ENCODE measurements around the gene PDCD1.

DNA sequence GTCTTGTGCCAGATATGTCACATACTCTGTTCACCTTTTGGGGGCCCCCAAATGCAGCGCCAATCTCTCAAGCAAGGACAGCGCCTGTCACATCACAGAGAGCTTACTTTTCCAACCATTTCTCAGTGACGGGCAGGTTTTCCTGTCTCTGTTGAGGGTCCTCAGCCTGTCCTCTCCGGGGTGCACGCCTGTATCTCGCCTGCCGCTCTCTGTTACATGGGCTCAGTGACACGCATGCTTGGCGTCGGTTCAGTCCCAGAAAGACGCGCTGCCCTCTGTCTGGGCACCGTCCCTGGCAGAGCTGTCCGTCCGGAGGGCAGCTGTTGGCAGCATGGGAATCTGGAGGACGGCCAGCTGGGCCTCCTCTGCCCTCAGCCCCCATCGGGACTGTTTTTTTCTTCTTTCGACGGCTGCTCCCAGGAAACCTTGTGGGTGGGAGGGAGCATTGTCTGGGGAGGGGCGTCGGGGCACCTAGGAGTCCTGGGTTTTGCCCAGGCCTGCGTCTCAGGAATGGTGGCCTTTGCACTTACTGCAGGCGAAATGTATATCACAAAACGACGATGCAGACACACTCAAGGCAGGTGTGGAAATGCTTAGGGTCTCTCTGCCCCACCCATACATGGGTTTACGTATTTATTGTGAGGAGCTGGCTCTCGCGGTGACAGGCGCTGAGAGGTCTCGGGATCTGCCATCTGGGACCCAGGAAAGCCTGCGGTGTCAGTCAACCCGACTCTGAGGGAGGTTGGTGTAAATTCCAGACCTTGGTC, 41.7 kb upstream of the PDCD1 start:
- TF ChIP-seq, protein P1, sequence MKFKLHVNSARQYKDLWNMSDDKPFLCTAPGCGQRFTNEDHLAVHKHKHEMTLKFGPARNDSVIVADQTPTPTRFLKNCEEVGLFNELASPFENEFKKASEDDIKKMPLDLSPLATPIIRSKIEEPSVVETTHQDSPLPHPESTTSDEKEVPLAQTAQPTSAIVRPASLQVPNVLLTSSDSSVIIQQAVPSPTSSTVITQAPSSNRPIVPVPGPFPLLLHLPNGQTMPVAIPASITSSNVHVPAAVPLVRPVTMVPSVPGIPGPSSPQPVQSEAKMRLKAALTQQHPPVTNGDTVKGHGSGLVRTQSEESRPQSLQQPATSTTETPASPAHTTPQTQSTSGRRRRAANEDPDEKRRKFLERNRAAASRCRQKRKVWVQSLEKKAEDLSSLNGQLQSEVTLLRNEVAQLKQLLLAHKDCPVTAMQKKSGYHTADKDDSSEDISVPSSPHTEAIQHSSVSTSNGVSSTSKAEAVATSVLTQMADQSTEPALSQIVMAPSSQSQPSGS (IDR thresholded peaks at IDR 0.05; ENCODE audit: low read length) = no peak
- TF ChIP-seq CHD2 (IDR thresholded peaks at IDR 0.05; ENCODE audit: low read length) (no peak), PHF8 (conservative IDR thresholded peaks at IDR 0.05; ENCODE audit: low read depth, low read length) (no peak), POLR2A (IDR thresholded peaks at IDR 0.05; ENCODE audit: control extremely low read depth in 1 of 2, low read depth in 2 of 2, low read length in 2 of 2) (no peak), RAD21 (IDR thresholded peaks at IDR 0.05 in 1 of 2, conservative IDR thresholded peaks at IDR 0.05 in 1 of 2; ENCODE audit: low read depth in 2 of 2, low read length in 2 of 2) (no peak), EP300 (IDR thresholded peaks at IDR 0.05; ENCODE audit: borderline replicate concordance in 1 of 2, low read depth in 2 of 2, low read length in 2 of 2) (no peak), JUND (IDR thresholded peaks at IDR 0.05; ENCODE audit: low read length) (no peak), EZH2 (IDR thresholded peaks at IDR 0.05; ENCODE audit: low read depth, low read length, severe bottlenecking) (no peak), YY1 (IDR thresholded peaks at IDR 0.05; ENCODE audit: low read depth, low read length) (no peak), CTCF (IDR thresholded peaks at IDR 0.05; ENCODE audit: control extremely low read depth in 1 of 3, insufficient read depth in 1 of 3, low read depth in 1 of 3, low read length in 3 of 3) (no peak), MAX (IDR thresholded peaks at IDR 0.05) (no peak), ZNF274 (IDR thresholded peaks at IDR 0.05; ENCODE audit: borderline replicate concordance, extremely low read depth, low read length) (no peak)
- TF ChIP-seq, protein P2, sequence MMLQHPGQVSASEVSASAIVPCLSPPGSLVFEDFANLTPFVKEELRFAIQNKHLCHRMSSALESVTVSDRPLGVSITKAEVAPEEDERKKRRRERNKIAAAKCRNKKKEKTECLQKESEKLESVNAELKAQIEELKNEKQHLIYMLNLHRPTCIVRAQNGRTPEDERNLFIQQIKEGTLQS (IDR thresholded peaks at IDR 0.05; ENCODE audit: insufficient read depth, low read depth, low read length) = no peak

All from H1 (cell line).